ENCODE measurements around the gene NOTCH2. TPM values are rescaled to one million over a fixed set of nuclear protein-coding genes. Genes with fewer than 3 reads are reported as not detected.

Gene NOTCH2
- total and polyA plus RNA-seq, 2 experiments from 2014 or later = 42.2 to 85.8 TPM

DNA sequence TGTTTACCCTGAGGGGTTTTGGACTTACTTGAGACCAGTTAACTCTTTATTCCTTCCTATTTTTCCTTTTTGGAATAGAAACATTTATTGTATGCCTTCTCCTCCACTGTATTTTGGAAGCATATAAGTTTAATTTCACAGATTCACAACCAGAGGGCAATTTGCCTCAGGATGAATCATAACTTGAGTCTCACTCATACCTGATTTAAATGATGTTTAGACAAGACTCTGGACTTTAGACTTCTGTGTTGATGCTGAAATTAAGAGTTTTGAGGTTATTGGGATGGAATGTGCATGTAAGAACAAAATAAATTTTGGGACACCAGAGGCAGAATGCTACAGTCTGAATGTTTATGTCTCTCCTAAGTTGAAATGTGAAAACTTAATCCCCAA lies 166.0 kb downstream of the NOTCH2 start:
- Histone ChIP-seq H4K20me1 (ENCODE audit: insufficient read depth, poor library complexity, severe bottlenecking) (no peaks in the 10 kb centered on the region), H3K36me3 (replicated peaks; ENCODE audit: insufficient read depth, low read depth) (no peaks in the 10 kb centered on the region), H3K79me2 (no peaks in the 10 kb centered on the region), H3K27ac (no peak overlapping the region), H3K9me3 (ENCODE audit: low read depth) (peaks cover 3% of the 10 kb centered on the region), H3K4me3 (no peak overlapping the region), H3K9me2 (replicated peaks; ENCODE audit: insufficient read depth) (no peaks in the 10 kb centered on the region), H3K27me3 (no peaks in the 10 kb centered on the region), H3K4me1 (ENCODE audit: insufficient read depth) (peaks cover 4% of the 10 kb centered on the region), H2AFZ (no peak overlapping the region), H3K4me2 (no peak overlapping the region)
- no peak for DNase-seq (ENCODE audit: low spot score)
- TF ChIP-seq EZH2 (IDR thresholded peaks at IDR 0.05; ENCODE audit: borderline replicate concordance) (no peak), EZH2phosphoT487 (IDR thresholded peaks at IDR 0.05; ENCODE audit: low read depth, severe bottlenecking, unreplicated experiment) (no peak), CTCF (IDR thresholded peaks at IDR 0.05; ENCODE audit: poor library complexity) (no peak)

DNA sequence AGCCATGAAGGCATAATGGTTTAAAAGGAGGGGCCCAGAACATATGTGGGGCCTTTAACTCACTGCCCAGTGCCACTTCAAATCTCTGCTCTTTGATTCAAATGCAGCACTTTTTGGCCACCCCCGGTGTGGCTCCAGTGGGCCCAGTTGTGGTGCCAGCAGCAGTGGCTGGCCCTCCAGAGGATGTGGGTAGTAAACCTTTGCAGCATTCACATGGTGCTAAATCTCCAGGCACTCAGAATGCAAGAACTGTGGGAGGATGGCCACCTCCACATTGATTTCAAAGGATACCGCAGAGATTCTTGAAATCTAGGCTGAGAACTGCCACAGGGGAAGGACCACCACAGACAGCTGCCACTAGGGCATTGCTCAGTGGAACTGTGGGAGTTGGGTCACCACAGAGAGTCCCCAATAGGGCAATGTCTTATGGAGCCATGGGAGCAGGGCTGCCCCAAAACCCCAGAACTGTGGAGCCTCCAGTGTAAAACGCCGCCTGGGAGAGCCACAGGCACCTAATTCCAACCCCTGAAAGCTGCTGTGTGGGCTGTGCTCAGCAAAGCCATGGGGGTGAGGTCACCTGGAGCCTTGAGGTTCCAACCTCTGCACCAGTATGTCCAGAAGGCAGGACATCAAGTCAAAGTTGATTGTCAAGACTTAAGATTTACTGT lies 166.6 kb downstream of the NOTCH2 start:
- WGBS (ENCODE audit: low lambda C conversion rate, missing lambda C conversion rate) = 95% methylated on average over 4 of the region's 4 CpGs
- H3K4me2 ChIP-seq = no peak overlapping the region

GRCh38 chr1:119898981-119899720 lies 170.3 kb downstream of the NOTCH2 start:
- DNase-seq (ENCODE audit: low spot score) = no peak
- WGBS (ENCODE audit: low lambda C conversion rate, missing lambda C conversion rate) = 89% methylated on average over 3 of the region's 3 CpGs
- H3K36me3 ChIP-seq (replicated peaks; ENCODE audit: insufficient read depth, low read depth) = no peaks in the 10 kb centered on the region
- H3K27me3 ChIP-seq = no peaks in the 10 kb centered on the region
- no peak overlapping the region for H3K4me3 ChIP-seq
- no peak overlapping the region for H3K4me2 ChIP-seq
- H3K27ac ChIP-seq = no peak overlapping the region
- TF ChIP-seq EZH2 (IDR thresholded peaks at IDR 0.05; ENCODE audit: borderline replicate concordance) (no peak), CTCF (IDR thresholded peaks at IDR 0.05; ENCODE audit: poor library complexity) (no peak), EZH2phosphoT487 (IDR thresholded peaks at IDR 0.05; ENCODE audit: low read depth, severe bottlenecking, unreplicated experiment) (no peak)
- no peaks in the 10 kb centered on the region for H3K9me2 ChIP-seq (replicated peaks; ENCODE audit: insufficient read depth)
- H3K4me1 ChIP-seq (ENCODE audit: insufficient read depth) = peaks cover 4% of the 10 kb centered on the region
- H3K79me2 ChIP-seq = no peaks in the 10 kb centered on the region
- H2AFZ ChIP-seq = no peak overlapping the region
- H3K9me3 ChIP-seq (ENCODE audit: low read depth) = no peaks in the 10 kb centered on the region
- no peaks in the 10 kb centered on the region for H4K20me1 ChIP-seq (ENCODE audit: insufficient read depth, poor library complexity, severe bottlenecking)

More for the DNA sequence above, 166.6 kb downstream of the NOTCH2 start:
- no peak for TF ChIP-seq EZH2phosphoT487 (IDR thresholded peaks at IDR 0.05; ENCODE audit: low read depth, severe bottlenecking, unreplicated experiment)
- TF ChIP-seq EZH2 (IDR thresholded peaks at IDR 0.05; ENCODE audit: borderline replicate concordance) = no peak
- TF ChIP-seq CTCF (IDR thresholded peaks at IDR 0.05; ENCODE audit: poor library complexity) = no peak
- Histone ChIP-seq H3K36me3 (replicated peaks; ENCODE audit: insufficient read depth, low read depth) (no peaks in the 10 kb centered on the region), H3K4me1 (ENCODE audit: insufficient read depth) (peaks cover 4% of the 10 kb centered on the region), H3K9me3 (ENCODE audit: low read depth) (peaks cover 3% of the 10 kb centered on the region), H3K27me3 (no peaks in the 10 kb centered on the region), H3K9me2 (replicated peaks; ENCODE audit: insufficient read depth) (no peaks in the 10 kb centered on the region), H3K4me3 (no peak overlapping the region), H3K27ac (no peak overlapping the region), H4K20me1 (ENCODE audit: insufficient read depth, poor library complexity, severe bottlenecking) (no peaks in the 10 kb centered on the region), H3K79me2 (no peaks in the 10 kb centered on the region), H2AFZ (no peak overlapping the region)
- DNase-seq (ENCODE audit: low spot score) = no peak

Data from hepatocyte (in vitro differentiated cells).